DMS153 treated with DMSO at 0.1 percent for 48 hours (cell line): ENCODE measurements around the gene RUFY3.
"Not testable (repeated sequence)": the region's sequence is repeated elsewhere in the genome, so short reads cannot be mapped to it uniquely, and the experiment has no call there.

Source experiments
- DNase-seq: peaks from one replicate; lab custom pipeline; 2025; ENCODE audit not compliant: unreplicated experiment; lab: John Stamatoyannopoulos, UW

RUFY3 gene, protein sequence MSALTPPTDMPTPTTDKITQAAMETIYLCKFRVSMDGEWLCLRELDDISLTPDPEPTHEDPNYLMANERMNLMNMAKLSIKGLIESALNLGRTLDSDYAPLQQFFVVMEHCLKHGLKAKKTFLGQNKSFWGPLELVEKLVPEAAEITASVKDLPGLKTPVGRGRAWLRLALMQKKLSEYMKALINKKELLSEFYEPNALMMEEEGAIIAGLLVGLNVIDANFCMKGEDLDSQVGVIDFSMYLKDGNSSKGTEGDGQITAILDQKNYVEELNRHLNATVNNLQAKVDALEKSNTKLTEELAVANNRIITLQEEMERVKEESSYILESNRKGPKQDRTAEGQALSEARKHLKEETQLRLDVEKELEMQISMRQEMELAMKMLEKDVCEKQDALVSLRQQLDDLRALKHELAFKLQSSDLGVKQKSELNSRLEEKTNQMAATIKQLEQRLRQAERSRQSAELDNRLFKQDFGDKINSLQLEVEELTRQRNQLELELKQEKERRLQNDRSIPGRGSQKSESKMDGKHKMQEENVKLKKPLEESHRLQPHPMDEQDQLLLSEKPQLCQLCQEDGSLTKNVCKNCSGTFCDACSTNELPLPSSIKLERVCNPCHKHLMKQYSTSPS

DNA sequence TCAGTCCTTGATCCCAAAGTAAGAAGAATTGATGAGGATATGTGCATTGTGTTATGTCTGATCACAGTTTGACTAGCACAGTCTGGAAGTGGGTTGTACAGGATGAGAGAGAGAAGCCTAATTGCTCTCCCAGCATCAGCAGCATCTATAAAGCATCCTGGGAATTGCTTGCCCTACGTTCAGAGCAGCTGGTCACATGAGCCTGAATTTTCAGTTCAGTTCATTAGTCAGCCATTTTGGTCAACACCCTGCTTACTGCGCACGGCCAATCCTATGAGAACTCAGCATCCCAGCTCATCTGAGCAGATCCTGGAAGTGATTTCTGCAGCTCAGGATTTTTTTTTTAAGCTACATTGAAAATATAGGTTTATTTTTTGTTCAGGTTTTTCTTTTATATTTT is at the start of gene RUFY3:
Gene RUFY3 (plus strand): TSS at position 218 of the 400 bp plus-strand sequence. CDS start 610 bp downstream, outside the sequence.
- peak; percentile 64 for DNase-seq

GRCh38 chr4:70674191-70674590 is 47.6 kb upstream of the RUFY3 start:
- DNase-seq, result no peak

DNA sequence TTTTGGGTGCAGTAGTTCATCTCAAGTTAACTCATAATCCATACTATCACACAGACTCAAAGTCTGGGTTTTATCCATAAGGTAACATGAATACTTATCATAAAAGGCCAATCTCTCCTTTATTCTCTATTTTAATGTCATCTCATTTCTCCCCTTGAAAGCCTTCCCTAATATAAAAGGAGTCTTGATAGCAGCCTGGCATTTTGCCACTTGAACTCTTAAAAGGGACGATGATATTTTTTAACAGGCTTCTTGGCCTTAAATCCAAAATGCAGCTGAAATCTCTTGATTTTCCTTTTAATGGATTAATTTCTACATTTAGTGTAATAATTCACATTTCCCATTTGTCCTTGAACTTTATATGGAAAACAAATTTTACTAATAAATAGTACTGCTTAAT is 47.0 kb upstream of the RUFY3 start:
- no peak for DNase-seq

DNA sequence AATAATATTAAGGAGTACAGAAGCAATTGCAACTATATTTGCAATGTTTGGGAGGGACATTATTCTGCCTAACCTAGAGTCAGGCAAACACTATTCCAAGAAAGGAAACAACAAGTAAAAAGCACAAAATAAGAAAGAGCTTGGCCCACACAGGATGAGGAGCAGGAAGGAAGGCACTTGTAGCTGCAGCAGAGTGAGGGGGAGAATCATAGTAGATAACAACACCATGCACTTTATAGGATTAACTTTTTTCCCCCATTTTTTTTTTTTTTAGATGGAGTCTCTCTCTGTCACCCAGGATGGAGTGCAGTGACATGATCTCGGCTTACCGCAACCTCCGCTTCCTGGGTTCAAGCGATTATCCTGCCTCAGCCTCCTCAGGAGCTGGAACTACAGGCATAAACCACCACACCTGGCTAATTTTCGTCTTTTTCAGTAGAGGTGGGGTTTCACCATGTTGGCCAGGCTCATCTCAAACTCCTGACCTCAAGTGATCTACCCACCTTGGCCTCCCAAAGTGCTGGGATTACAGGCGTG is 45.1 kb upstream of the RUFY3 start:
- no peak for DNase-seq

GRCh38 chr4:70678383-70678999 is 43.3 kb upstream of the RUFY3 start:
- no peak for DNase-seq

- DNase-seq, result no peak
These were observed 40.8 kb upstream of the RUFY3 start for GRCh38 chr4:70680934-70681333.

DNA sequence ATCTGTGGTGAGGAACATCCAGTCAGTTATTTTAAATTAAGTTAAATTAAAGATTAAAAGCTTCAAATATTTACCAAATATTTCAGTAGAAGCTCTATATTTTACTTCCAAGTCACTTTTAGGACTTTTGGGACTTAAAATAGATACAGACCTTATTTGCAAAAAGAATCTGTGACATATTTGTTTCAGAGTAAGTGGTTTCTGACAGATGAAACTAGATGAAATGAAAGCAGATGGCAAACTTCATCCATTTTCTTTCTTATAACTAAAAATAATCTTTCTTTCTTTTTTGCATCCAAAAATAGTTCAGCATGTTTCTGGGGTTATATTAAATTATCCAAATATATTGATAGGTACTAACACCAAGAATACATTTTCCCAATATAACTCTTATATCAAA is 40.1 kb upstream of the RUFY3 start:
- DNase-seq, result no peak

GRCh38 chr4:70682142-70682541 is 39.6 kb upstream of the RUFY3 start:
- not testable (repeated sequence) for DNase-seq

DNA sequence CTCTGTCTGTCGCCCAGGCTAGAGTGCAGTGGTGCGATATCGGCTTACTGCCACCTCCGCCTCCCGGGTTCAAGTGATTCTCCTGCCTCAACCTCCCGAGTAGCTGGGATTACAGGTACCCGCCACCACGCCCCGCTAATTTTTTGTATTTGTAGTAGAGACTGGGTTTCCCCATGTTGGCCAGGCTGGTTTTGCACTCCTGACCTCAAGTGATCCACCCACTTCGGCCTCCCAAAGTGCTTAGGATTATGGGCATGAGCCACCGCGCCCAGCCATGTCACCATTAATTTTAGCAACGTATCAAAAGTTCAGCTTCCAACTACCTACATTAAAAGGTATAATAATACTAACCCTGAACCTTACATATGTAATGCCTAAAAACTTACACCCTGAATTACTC is 34.4 kb upstream of the RUFY3 start:
- DNase-seq, result no peak

DNA sequence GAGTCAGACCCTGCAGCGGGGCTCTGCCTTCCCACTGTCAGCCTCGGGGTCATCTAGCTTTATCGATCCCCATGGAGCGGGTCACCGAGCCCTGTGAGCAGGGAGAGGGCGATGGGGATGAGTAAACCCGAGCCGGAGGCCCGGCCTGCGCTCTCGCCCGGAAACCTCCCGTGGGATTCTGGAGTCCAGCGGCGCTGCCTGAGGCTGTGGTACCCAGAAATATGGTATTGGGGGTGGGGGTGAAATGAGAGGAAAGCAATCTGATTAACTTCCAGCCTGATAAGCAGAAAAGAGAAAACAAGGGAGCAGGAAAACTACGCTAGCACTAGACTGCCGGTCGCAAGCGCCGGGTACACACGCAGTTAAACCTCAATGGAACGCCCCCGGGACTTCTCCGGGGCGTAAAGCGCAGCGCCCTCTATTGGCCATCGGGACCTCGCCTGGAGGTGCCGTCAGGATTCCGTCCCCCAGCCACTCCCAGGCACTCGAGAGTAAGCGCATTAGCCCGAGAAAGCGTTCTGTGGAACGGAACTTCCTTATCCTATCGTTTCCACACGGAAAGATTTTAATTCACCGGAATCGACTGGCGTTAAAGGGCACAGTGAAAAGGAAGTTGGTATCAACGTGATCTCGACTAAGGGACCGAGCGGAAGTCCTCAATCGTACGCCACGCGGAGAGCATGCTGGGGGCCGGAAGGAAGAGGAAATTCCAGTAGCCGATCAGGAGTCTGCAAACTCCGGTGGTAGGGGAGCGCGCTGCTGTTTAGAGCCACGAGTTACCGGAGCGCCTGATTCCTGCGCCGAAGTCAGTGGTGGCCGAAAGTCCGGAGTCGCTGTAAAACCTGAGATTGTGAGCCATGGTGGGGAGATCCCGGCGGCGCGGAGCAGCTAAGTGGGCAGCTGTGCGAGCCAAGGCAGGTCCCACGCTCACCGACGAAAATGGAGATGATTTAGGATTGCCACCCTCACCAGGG is 33.7 kb upstream of the RUFY3 start, which contains the start of gene UTP3:
Gene UTP3 (plus strand): TSS at position 712 of the 974 bp plus-strand sequence. CDS start 146 bp downstream, at position 858.
- DNase-seq, result peak; percentile 96

DNA sequence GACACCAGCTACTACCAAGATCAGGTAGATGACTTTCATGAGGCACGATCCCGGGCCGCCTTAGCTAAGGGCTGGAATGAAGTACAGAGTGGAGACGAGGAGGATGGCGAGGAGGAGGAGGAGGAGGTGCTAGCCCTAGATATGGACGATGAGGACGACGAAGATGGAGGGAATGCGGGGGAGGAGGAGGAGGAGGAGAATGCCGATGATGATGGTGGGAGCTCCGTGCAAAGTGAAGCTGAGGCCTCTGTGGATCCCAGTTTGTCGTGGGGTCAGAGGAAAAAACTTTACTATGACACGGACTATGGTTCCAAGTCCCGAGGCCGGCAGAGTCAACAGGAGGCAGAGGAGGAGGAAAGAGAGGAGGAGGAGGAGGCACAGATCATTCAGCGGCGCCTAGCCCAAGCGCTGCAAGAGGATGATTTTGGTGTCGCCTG is 33.0 kb upstream of the RUFY3 start:
- DNase-seq, result no peak

GRCh38 chr4:70691661-70692060 is 30.1 kb upstream of the RUFY3 start:
- no peak for DNase-seq

GRCh38 chr4:70694633-70695032 is 27.1 kb upstream of the RUFY3 start:
- DNase-seq, result not testable (repeated sequence)

GRCh38 chr4:70698435-70698834 is 23.3 kb upstream of the RUFY3 start:
- DNase-seq, result not testable (repeated sequence)

- no peak for DNase-seq
These were observed 21.1 kb upstream of the RUFY3 start for GRCh38 chr4:70700712-70701111.

- no peak for DNase-seq
These were observed 20.5 kb upstream of the RUFY3 start for GRCh38 chr4:70701271-70701670.

- not testable (repeated sequence) for DNase-seq
These were observed 19.2 kb upstream of the RUFY3 start for GRCh38 chr4:70702592-70702991.

DNA sequence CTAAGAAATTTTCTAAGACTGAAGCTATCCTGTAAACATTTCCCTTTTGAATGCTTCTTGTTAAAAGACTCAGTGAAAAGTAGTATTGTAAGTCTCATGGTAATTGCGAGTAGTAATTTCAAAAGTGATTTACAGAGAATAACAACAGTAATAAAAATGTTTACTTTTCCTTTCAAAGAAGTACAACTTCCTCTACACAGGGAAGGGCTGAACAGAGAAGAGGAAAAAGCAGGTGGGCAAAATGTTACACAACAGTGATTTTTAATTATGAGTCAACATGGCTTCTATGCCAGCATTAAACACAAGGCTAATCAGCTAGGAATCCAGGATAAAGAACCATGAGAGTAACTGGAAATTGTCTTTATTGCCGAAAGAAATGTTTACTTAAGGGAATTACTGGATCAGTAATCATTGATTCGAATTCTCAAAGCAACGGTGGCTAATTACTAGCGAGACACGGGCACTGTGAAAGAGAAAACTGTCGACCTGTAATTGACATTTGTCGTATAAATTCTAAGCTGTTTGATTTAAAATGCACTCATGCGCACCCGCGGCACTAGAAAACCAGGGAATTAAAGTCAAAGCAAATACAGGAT is 18.0 kb upstream of the RUFY3 start:
- DNase-seq, result peak; percentile 92

GRCh38 chr4:70704215-70704930 is 17.4 kb upstream of the RUFY3 start:
- DNase-seq, result peak; percentile 72

GRCh38 chr4:70704931-70705182 is 16.9 kb upstream of the RUFY3 start:
- no peak for DNase-seq
